Activated CD8-positive, alpha-beta T cell treated with anti-CD3 and anti-CD28 coated beads for 36 hours (primary cell): Measurements from ENCODE around the gene SAMD3. TPM values are rescaled to one million over a fixed set of nuclear protein-coding genes. Genes with fewer than 3 reads are reported as not detected.

ENCODE experiments used
- ATAC-seq: fragments of 200-7000 bp; cut with Tn5 transposase; one replicate; pipeline ENCODE4 v1.10.0; 2021; ENCODE audit warnings: mild to moderate bottlenecking, moderate library complexity
- CTCF ChIA-PET: fragments of 350-600 bp; sonication (Branson Sonifier 250); formaldehyde crosslinking; loops from one replicate; lab custom pipeline; 2021; ENCODE audit warnings: antibody characterized with exemption; lab: Charles Lee
- POLR2A ChIA-PET: fragments of 350-600 bp; sonication (Branson Sonifier 250); formaldehyde crosslinking; loops from one replicate; lab custom pipeline; 2021; ENCODE audit warnings: antibody characterized with exemption; lab: Charles Lee
- DNase-seq: peaks from one replicate; pipeline ENCODE4 v3.0.0-alpha.2; 2020
- H3K27ac Mint-ChIP-seq: one replicate; pipeline ENCODE4 v1.8.0; 2021; ENCODE audit warnings: mild to moderate bottlenecking, mixed read lengths
- H3K27me3 Mint-ChIP-seq: one replicate; pipeline ENCODE4 v1.8.0; 2021; ENCODE audit warnings: mixed read lengths
- H3K36me3 Mint-ChIP-seq: one replicate; pipeline ENCODE4 v1.8.0; 2021; ENCODE audit warnings: low read depth, mixed read lengths
- H3K4me1 Mint-ChIP-seq: one replicate; pipeline ENCODE4 v1.8.0; 2021; ENCODE audit warnings: low read depth, mixed read lengths
- H3K4me3 Mint-ChIP-seq: one replicate; pipeline ENCODE4 v1.8.0; 2021; ENCODE audit warnings: mild to moderate bottlenecking, moderate library complexity, mixed read lengths
- H3K9me3 Mint-ChIP-seq: one replicate; pipeline ENCODE4 v1.8.0; 2021; ENCODE audit warnings: mixed read lengths
- CTCF ChIP-seq: fragments of 200-600 bp; IDR thresholded peaks from one replicate; pipeline ENCODE4 v1.8.0; 2022; ENCODE audit warnings: antibody characterized with exemption, mild to moderate bottlenecking
- intact Hi-C: fragments of 100-400 bp; cut with micrococcal nuclease; formaldehyde crosslinking; loops from one replicate; pipeline ENCODE4 v1.10.0; 2022
- total RNA-seq, 2 experiments: library from RNA; stranded (reverse); gene quantifications; one replicate each; pipeline ENCODE4 v1.2.3, GENCODE V29; 2021

Gene SAMD3
- total RNA-seq, 2 experiments from 2014 or later: 6.4 to 8.7 TPM

- peaks cover 22% of the 10 kb centered on the region for H3K36me3 Mint-ChIP-seq
- ATAC-seq (peak; percentile 22), DNase-seq (peak; percentile 19)
- CTCF ChIA-PET: interaction anchor here (0.6 to 1.7 kb wide), 10 partner anchors 13 to 156 kb away, joined by 3 to 5 read pairs (median 4); no protein-coding TSS in a partner anchor
- peak overlapping the region; percentile 84 for H3K27ac Mint-ChIP-seq
- peaks cover 73% of the 10 kb centered on the region for H3K4me1 Mint-ChIP-seq
- H3K4me3 Mint-ChIP-seq: no peak overlapping the region
- intact Hi-C loops: no loop called here
- no peaks in the 10 kb centered on the region for H3K27me3 Mint-ChIP-seq
- no peak for TF ChIP-seq CTCF
- POLR2A ChIA-PET: interaction anchor here (0.6 to 1.9 kb wide), 6 partner anchors 12 to 37 kb away, joined by 3 to 4 read pairs (median 3); partner anchors contain the start of gene SAMD3
- H3K9me3 Mint-ChIP-seq: peaks cover 2% of the 10 kb centered on the region
Observed at GRCh38 chr6:130187335-130188206, 35.2 kb downstream of the SAMD3 start.

GRCh38 chr6:130185658-130186057 is 37.1 kb downstream of the SAMD3 start:
- peak overlapping the region; percentile 16 for H3K27ac Mint-ChIP-seq
- ATAC-seq (no peak), DNase-seq (no peak)
- no peak for TF ChIP-seq CTCF
- intact Hi-C loops: no loop called here
- ChIA-PET POLR2A (interaction anchor here (0.6 to 1.5 kb wide), 2 partner anchors 19 to 22 kb away, joined by 3 to 4 read pairs; no protein-coding TSS in a partner anchor), CTCF (interaction anchor here (1.2 to 2.1 kb wide), 2 partner anchors 15 to 38 kb away, joined by 3 to 6 read pairs; no protein-coding TSS in a partner anchor)
- H3K9me3 Mint-ChIP-seq: no peaks in the 10 kb centered on the region
- H3K36me3 Mint-ChIP-seq: peaks cover 21% of the 10 kb centered on the region
- H3K4me3 Mint-ChIP-seq: no peak overlapping the region
- H3K27me3 Mint-ChIP-seq: no peaks in the 10 kb centered on the region
- peaks cover 66% of the 10 kb centered on the region for H3K4me1 Mint-ChIP-seq

- Mint-ChIP-seq H3K27ac (peak overlapping the region; percentile 94), H3K36me3 (peaks cover 12% of the 10 kb centered on the region), H3K27me3 (no peaks in the 10 kb centered on the region), H3K9me3 (no peaks in the 10 kb centered on the region), H3K4me3 (peak overlapping the region; percentile 67), H3K4me1 (peaks cover 47% of the 10 kb centered on the region)
- TF ChIP-seq CTCF: no peak
- DNase-seq (peak; percentile 69), ATAC-seq (peak; percentile 89)
- intact Hi-C loops: loop anchor here (5.0 kb wide), 2 partner anchors 34 to 46 kb away; no protein-coding TSS in a partner anchor
- CTCF ChIA-PET: interaction anchor here (0.7 to 1.3 kb wide), 3 partner anchors 15 to 99 kb away, joined by 3 to 4 read pairs (median 4); partner anchors contain the start of gene SAMD3
- POLR2A ChIA-PET: interaction anchor here (0.9 kb wide), 1 partner anchor 14 kb away, joined by 4 read pairs; no protein-coding TSS in a partner anchor
Observed at GRCh38 chr6:130183271-130184222, 39.2 kb downstream of the SAMD3 start.

GRCh38 chr6:130182466-130182865 is 40.3 kb downstream of the SAMD3 start:
- intact Hi-C loops: loop anchor here (5.0 kb wide), 2 partner anchors 35 to 45 kb away; no protein-coding TSS in a partner anchor
- peak overlapping the region; percentile 36 for H3K27ac Mint-ChIP-seq
- H3K4me1 Mint-ChIP-seq: peaks cover 39% of the 10 kb centered on the region
- DNase-seq (no peak), ATAC-seq (no peak)
- POLR2A ChIA-PET: no interaction called here
- CTCF ChIA-PET: no interaction called here
- no peak for TF ChIP-seq CTCF
- H3K36me3 Mint-ChIP-seq: peaks cover 12% of the 10 kb centered on the region
- H3K27me3 Mint-ChIP-seq: no peaks in the 10 kb centered on the region
- no peaks in the 10 kb centered on the region for H3K9me3 Mint-ChIP-seq
- no peak overlapping the region for H3K4me3 Mint-ChIP-seq
